ENCODE measurements around the gene SBF2. TPM values are rescaled to one million over a fixed set of nuclear protein-coding genes. Genes with fewer than 3 reads are reported as not detected.

The SBF2 gene
- total RNA-seq, 4 donors from 2014 or later = 29.7 to 60.4 (median 36.0) TPM

DNA sequence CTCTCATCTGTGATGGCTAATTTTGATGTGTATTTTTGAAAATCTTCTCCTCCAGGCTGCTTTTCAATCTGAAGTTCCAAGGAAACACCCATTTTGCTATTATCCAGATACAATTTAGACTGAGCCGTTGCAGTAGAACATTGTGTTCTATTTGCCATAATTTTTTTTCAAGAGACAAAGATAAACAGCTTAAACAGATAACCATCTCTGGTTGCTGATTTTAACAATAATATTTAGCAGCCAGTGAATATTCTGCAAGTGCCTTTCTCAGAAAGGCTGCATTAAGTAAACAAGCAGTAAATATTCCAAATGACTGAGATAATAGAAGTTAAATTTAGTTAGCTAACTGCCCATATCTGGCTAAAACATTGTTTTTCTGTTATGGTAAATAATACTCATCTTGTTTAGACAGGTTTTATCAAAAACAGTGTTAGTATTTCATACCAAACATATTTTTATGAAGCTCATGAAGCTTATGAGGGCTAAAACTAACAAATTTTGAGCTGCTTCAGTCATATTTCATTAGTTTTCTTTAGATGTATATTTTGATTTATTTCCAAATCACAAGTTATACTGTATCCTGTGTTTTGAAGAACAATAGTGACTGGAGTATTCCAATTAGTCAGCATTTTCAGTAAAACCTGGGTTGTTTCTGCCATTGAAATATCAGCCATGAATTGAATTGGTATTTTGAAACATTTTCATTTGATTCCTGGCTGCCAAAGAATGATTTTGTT, 206.7 kb downstream of the SBF2 start:
- no peak overlapping the region for H3K4me3 ChIP-seq (ENCODE audit: low read depth, poor library complexity, severe bottlenecking)
- intact Hi-C loops (cut with DNase I; ENCODE audit: low total_unique reads) = no loop called here
- TF ChIP-seq, protein P1, sequence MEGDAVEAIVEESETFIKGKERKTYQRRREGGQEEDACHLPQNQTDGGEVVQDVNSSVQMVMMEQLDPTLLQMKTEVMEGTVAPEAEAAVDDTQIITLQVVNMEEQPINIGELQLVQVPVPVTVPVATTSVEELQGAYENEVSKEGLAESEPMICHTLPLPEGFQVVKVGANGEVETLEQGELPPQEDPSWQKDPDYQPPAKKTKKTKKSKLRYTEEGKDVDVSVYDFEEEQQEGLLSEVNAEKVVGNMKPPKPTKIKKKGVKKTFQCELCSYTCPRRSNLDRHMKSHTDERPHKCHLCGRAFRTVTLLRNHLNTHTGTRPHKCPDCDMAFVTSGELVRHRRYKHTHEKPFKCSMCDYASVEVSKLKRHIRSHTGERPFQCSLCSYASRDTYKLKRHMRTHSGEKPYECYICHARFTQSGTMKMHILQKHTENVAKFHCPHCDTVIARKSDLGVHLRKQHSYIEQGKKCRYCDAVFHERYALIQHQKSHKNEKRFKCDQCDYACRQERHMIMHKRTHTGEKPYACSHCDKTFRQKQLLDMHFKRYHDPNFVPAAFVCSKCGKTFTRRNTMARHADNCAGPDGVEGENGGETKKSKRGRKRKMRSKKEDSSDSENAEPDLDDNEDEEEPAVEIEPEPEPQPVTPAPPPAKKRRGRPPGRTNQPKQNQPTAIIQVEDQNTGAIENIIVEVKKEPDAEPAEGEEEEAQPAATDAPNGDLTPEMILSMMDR (IDR thresholded peaks at IDR 0.05) = no peak
- no peak for TF ChIP-seq POLR2A (IDR thresholded peaks at IDR 0.05)
- 17 to 30% methylated on average over 1 of the region's 1 CpG for WGBS, 2 donors
- no peak for DNase-seq (ENCODE audit: low spot score in 2 of 2)

DNA sequence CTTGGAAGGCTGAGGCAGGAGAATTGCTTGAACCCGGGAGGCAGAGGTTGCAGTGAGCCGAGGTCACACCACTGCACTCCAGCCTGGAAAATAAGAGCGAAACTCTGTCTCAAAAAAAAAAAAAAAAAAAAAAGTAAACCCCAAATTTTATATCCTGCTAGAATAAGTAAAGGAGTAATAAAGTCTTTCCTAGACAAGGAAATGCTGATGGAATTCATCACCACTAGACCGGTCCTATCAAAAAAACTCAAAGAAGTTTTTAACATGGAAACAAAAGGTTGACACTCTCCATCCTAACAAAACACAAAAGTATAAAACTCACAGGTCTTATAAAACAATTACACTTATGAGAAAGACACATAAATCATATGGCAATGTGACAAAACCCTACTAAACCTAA, 213.9 kb downstream of the SBF2 start:
- H3K4me3 ChIP-seq (ENCODE audit: low read depth, poor library complexity, severe bottlenecking) = no peak overlapping the region
- TF ChIP-seq, protein P1 (IDR thresholded peaks at IDR 0.05) = no peak
- no peak for TF ChIP-seq POLR2A (IDR thresholded peaks at IDR 0.05)
- intact Hi-C loops (cut with DNase I; ENCODE audit: low total_unique reads) = no loop called here
- DNase-seq (ENCODE audit: low spot score in 2 of 2) = no peak
- 93 to 98% methylated on average over 4 of the region's 4 CpGs for WGBS, 2 donors

DNA sequence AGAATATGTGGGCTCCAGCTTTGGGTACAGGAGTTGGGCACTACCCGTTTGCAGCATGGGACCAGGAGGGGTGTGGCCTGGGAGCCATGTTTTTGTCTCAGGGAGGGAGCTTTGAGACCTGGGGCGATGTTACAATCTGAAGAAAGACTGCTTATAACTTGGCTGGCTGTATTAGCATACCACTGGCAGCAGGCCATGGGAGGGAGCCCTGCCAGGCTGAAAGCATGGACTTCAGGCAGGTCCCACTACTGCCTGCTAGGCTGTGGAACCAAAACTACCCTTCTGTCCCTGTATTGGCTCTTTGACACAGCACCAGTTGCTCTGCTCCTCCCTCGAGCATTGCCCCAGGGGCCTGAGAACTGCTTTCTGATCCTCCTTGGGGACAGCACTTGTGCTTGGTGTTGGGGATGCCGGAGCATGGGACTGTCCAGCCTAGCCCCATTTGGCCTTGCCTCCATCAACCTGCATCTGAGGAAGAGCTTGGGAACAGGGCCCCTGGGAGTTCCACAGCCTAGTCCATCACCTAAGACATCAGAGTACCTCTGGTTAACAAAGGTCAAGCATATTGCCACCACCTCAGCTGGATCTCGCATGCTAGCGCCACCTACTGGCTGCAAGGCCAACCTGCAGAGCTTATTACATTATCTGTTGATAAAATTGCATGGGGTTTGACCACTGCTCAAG, 217.4 kb downstream of the SBF2 start:
- TF ChIP-seq, protein P1 (IDR thresholded peaks at IDR 0.05) = no peak
- TF ChIP-seq POLR2A (IDR thresholded peaks at IDR 0.05) = no peak
- intact Hi-C loops (cut with DNase I; ENCODE audit: low total_unique reads) = no loop called here
- 38 to 49% methylated on average over 6 of the region's 6 CpGs for WGBS, 2 donors
- DNase-seq (ENCODE audit: low spot score in 2 of 2) = no peak
- no peak overlapping the region for H3K4me3 ChIP-seq (ENCODE audit: low read depth, poor library complexity, severe bottlenecking)

DNA sequence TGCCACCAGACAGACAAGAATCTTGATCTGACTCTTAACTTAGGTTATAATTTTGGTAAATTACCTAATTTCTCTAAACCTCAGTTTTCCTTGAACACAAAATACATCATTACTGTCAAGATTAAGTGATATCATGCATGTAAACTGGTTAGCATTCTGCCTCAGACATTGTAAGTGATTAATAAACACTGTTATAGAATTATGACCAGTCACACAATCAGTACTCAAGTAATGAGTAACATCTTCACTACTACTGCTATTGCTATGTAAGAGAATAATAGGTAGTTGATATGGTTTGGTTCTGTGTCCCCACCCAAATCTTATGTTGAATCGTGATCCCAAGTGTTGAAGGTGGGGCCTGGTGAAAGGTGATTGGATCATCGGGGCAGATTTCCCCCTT, 218.9 kb downstream of the SBF2 start:
- intact Hi-C loops (cut with DNase I; ENCODE audit: low total_unique reads) = no loop called here
- TF ChIP-seq, protein P1 (IDR thresholded peaks at IDR 0.05) = no peak
- no peak for TF ChIP-seq POLR2A (IDR thresholded peaks at IDR 0.05)
- no peak overlapping the region for H3K4me3 ChIP-seq (ENCODE audit: low read depth, poor library complexity, severe bottlenecking)
- DNase-seq (ENCODE audit: low spot score in 2 of 2) = no peak
- WGBS, 2 donors = 96 to 100% methylated on average over 2 of the region's 2 CpGs

DNA sequence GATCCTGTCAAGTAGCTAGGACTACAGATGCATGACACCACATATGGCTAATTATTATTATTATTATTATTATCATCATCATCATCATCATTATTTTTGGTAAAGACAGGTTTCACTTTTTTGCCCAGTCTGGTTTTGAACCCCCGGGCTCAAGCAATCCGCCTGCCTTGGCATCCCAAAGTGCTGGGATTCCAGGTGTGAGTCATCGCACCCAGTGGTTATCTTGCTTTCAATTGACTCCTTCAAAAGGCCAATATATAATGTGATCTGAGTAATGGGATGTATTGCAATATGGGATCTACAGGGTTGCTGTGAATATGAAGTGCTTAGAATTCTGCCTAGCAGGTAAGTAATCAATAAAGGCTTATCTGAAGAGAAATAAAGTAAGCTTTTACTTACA, 221.2 kb downstream of the SBF2 start:
- TF ChIP-seq POLR2A (IDR thresholded peaks at IDR 0.05) = no peak
- TF ChIP-seq, protein P1 (IDR thresholded peaks at IDR 0.05) = no peak
- intact Hi-C loops (cut with DNase I; ENCODE audit: low total_unique reads) = no loop called here
- H3K4me3 ChIP-seq (ENCODE audit: low read depth, poor library complexity, severe bottlenecking) = no peak overlapping the region
- WGBS, 2 donors = 92 to 97% methylated on average over 3 of the region's 3 CpGs
- DNase-seq (ENCODE audit: low spot score in 2 of 2) = no peak

All from lower leg skin (tissue), 4 donors.